Heart left ventricle (tissue), 16 donors: ENCODE results near the gene CLDN6. TPM values are rescaled to one million over a fixed set of nuclear protein-coding genes. Genes with fewer than 3 reads are reported as not detected.

Source experiments
- ATAC-seq, 4 donors: fragments of 200-7000 bp; cut with Tn5 transposase; one replicate each; pipeline ENCODE4 v1.9.1; 2020 to 2022; ENCODE audit warnings: moderate library complexity in 4 of 4, mild to moderate bottlenecking in 3 of 4, moderate number of reproducible peaks in 1 of 4
- DNase-seq, 5 donors: peaks; one replicate each; pipeline ENCODE4 v3.0.0-alpha.2; 2020
- H3K27ac ChIP-seq, 12 donors: fragments of 200-600 bp; sonication (generic) in 4 of 12; one replicate each; pipeline versions ENCODE4 v1.5.0 to v1.8.0; 2016 to 2022; ENCODE audit warnings: mild to moderate bottlenecking in 2 of 12
- H3K27me3 ChIP-seq, 9 donors: fragments of 200-600 bp; sonication (generic) in 2 of 9; one replicate each; pipeline versions ENCODE4 v1.5.1 to v1.8.0; 2016 to 2022; ENCODE audit warnings: mild to moderate bottlenecking in 3 of 9
- H3K36me3 ChIP-seq, 9 donors: fragments of 200-600 bp; sonication (generic) in 2 of 9; one replicate each; pipeline versions ENCODE4 v1.5.0 to v1.8.0; 2018 to 2022; ENCODE audit warnings: mild to moderate bottlenecking in 2 of 9
- H3K4me1 ChIP-seq, 12 donors: fragments of 200-600 bp; sonication (generic) in 4 of 12; one replicate each; pipeline versions ENCODE4 v1.5.0 to v1.8.0; 2016 to 2022; ENCODE audit warnings: mild to moderate bottlenecking in 3 of 12
- H3K4me3 ChIP-seq, 12 donors: fragments of 200-600 bp; sonication (generic) in 4 of 12; one replicate each; pipeline versions ENCODE4 v1.5.0 to v1.8.0; 2017 to 2022; ENCODE audit warnings: mild to moderate bottlenecking in 9 of 12, moderate library complexity in 4 of 12
- H3K9me3 ChIP-seq, 12 donors: fragments of 200-600 bp; sonication (generic) in 4 of 12; one replicate each; pipeline versions ENCODE4 v1.5.0 to v1.8.0; 2016 to 2022; ENCODE audit warnings: mild to moderate bottlenecking in 1 of 12
- POLR2A ChIP-seq, 2 donors: fragments of 450-650 bp; IDR thresholded peaks; one replicate each; pipeline ENCODE4 v1.6.1; 2017; ENCODE audit warnings: antibody characterized with exemption in 2 of 2, mild to moderate bottlenecking in 2 of 2, moderate library complexity in 2 of 2
- WGBS, 4 donors: extraction: QIAGEN DNeasy Blood & Tissue Kit in 2 of 4; methylation state at CpG; one replicate each; pipeline versions ENCODE4 v1.1.5 to v1.1.7; 2013 to 2018; 5-methylcytosine and 5-hydroxymethylcytosine counted together
- intact Hi-C, 10 donors: fragments of 100-400 bp; cut with DNase I; formaldehyde crosslinking; loops; one replicate each; pipeline versions ENCODE4 v1.11.1 to v1.14.2; 2022
- polyA plus RNA-seq, 2 donors: library from polyadenylated mRNA; stranded (reverse); fragments of 200-250 nt; gene quantifications; one replicate each; pipeline ENCODE4 v1.2.3, GENCODE V29; 2013
- total RNA-seq, 9 donors: library from RNA; depleted of rRNA in 2 of 9; stranded (reverse); fragments of >200 nt in 2 of 9; fragmentation: NEBNext Ultra II Directional in 3 of 9; extraction: Animal tissue kit (Norgen Biotek cat#: 25700) in 3 of 9; gene quantifications; one replicate each; pipeline versions ENCODE4 v1.1.0 to v1.2.4, GENCODE V29; 2016 to 2023
- TF ChIP-seq, protein P1 (sequence below), 12 donors: fragments of 200-600 bp; sonication (generic) in 4 of 12; IDR thresholded peaks; one replicate each; pipeline versions ENCODE4 v1.5.0 to v1.8.0; 2018 to 2022; ENCODE audit warnings: antibody characterized with exemption in 12 of 12, mild to moderate bottlenecking in 5 of 12
- donor health status: ischemic (EF 13 %, LVEDD 7.1; RV severe dilation, severe dysfunction).
- donor health status: healthy with polysubstance abuse.
- donor health status: DM: no; HTN: yes; CAD: no.
- donor health status: DM: no; HTN: no; CAD: no.
- donor health status: ischemic (EF 25% LVEDD 6.9; RV normal size, moderate dysfunction).
- donor health status: ischemic (EF 25% LVEDD 5.7; RV mildly dilated, moderate dysfunction).
- donor health status: healthy.
- donor health status: DM: yes; HTN: yes; CAD: no.
- donor health status: ischemic (EF 35%, LVEDD 5.7; RV mildly dilated, moderate dysfunction).
- donor health status: nonischemic (EF 11% LVEDD 7.7; RV severe dilation, severe dysfunction).
- donor health status: DM: yes; HTN: yes; CAD: no.
- donor health status: PGD.
- donor health status: ischemic (EF 29% LVEDD 5.4; RV normal size, mild dysfunction).
- donor health status: nonischemic (EF 23%, LVEDD 6.1; RV moderate dilation, normal function).

CLDN6 gene
- total and polyA plus RNA-seq, 11 donors = 0.04 TPM; not detected in 10

DNA sequence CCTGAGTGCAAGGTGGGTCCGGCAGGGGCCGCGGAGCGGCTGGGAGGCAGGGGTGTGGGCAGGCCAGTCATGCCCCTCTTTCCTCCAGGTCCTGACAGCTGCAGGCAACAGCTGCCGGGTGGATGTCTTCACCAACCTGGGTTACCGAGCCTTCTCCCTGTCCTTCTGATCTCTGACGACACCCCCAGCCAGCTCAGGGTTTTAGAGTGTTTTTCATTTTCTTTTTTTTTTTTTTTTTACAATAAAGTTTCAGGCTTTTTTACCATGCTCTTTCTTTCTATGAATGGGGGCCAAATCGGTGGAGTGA, 9.5 kb upstream of the CLDN6 start:
- Histone ChIP-seq H3K9me3 (no peaks in the 10 kb centered on the region), H3K27ac (no peak overlapping the region), H3K4me3 (no peak overlapping the region), H3K36me3 (peaks cover 0 to 23% (median 19%) of the 10 kb centered on the region in 9 donors), H3K27me3 (peaks cover 4 to 41% (median 26%) of the 10 kb centered on the region in 9 donors), H3K4me1 (peaks cover 4 to 55% (median 30%) of the 10 kb centered on the region in 12 donors)
- ATAC-seq = no peak
- 93 to 94% (median 94%) methylated on average over 8 of the region's 8 CpGs for WGBS, 4 donors
- TF ChIP-seq, protein P1, sequence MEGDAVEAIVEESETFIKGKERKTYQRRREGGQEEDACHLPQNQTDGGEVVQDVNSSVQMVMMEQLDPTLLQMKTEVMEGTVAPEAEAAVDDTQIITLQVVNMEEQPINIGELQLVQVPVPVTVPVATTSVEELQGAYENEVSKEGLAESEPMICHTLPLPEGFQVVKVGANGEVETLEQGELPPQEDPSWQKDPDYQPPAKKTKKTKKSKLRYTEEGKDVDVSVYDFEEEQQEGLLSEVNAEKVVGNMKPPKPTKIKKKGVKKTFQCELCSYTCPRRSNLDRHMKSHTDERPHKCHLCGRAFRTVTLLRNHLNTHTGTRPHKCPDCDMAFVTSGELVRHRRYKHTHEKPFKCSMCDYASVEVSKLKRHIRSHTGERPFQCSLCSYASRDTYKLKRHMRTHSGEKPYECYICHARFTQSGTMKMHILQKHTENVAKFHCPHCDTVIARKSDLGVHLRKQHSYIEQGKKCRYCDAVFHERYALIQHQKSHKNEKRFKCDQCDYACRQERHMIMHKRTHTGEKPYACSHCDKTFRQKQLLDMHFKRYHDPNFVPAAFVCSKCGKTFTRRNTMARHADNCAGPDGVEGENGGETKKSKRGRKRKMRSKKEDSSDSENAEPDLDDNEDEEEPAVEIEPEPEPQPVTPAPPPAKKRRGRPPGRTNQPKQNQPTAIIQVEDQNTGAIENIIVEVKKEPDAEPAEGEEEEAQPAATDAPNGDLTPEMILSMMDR (IDR thresholded peaks at IDR 0.05) = no peak
- TF ChIP-seq POLR2A (IDR thresholded peaks at IDR 0.05) = no peak
- DNase-seq = no peak
- intact Hi-C loops = no loop called here

DNA sequence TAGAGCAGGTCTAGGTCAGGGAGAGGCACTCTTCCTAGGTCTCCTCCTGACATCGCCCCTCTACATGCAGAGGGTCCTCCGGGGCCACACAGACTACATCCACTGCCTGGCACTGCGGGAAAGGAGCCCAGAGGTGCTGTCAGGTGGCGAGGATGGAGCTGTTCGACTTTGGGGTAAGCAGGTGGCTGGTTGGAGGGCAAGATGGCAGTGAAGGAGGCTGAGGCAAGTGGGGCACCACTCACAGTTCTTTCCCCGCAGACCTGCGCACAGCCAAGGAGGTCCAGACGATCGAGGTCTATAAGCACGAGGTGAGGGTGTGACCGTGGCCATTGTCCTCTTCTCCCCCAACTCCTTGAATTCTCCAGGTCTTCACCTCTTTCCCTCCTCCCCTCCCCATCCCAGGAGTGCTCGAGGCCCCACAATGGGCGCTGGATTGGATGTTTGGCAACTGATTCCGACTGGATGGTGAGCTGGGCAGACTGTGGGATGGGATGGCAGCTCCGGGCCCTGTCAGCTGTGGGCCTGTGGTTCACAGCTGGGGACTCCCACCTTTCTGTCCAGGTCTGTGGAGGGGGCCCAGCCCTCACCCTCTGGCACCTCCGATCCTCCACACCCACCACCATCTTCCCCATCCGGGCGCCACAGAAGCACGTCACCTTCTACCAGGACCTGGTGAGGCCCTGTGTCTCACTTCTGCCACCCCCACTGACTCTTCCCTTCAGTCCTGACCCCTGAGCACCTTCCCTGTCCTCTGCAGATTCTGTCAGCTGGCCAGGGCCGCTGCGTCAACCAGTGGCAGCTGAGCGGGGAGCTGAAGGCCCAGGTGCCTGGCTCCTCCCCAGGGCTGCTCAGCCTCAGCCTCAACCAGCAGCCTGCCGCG, 8.9 kb upstream of the CLDN6 start:
- Histone ChIP-seq H3K27me3 (peaks cover 4 to 35% (median 26%) of the 10 kb centered on the region in 9 donors), H3K27ac (no peak overlapping the region), H3K4me1 (peaks cover 10 to 60% (median 36%) of the 10 kb centered on the region in 12 donors), H3K4me3 (no peak overlapping the region), H3K36me3 (peaks cover 0 to 23% (median 19%) of the 10 kb centered on the region in 9 donors), H3K9me3 (no peaks in the 10 kb centered on the region)
- TF ChIP-seq, protein P1 (IDR thresholded peaks at IDR 0.05) = no peak
- no peak for TF ChIP-seq POLR2A (IDR thresholded peaks at IDR 0.05)
- peak in 1 of 5 donors; percentile 23 for DNase-seq
- intact Hi-C loops = no loop called here
- ATAC-seq = no peak
- WGBS, 4 donors = 93 to 96% (median 95%) methylated on average over 22 to 24 of the region's 24 CpGs

DNA sequence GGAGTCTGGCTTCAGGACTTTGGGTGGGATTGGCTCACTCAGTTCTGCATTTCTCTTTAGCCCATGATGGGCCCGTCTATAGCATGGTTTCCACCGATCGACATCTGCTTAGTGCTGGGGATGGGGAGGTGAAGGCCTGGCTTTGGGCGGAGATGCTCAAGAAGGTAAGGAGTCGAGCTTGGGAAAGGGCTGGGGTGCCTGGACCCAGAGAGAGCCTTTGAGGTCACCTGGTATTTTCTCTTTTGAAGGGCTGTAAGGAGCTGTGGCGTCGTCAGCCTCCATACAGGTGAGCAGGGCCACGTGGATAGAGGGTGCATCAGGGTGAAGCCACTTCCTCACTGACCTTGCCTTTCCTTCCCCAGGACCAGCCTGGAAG, 8.0 kb upstream of the CLDN6 start:
- H3K27ac ChIP-seq = no peak overlapping the region
- no peaks in the 10 kb centered on the region for H3K9me3 ChIP-seq
- ATAC-seq = no peak
- H3K4me1 ChIP-seq = peaks cover 13 to 64% (median 42%) of the 10 kb centered on the region in 12 donors
- peaks cover 0 to 23% (median 19%) of the 10 kb centered on the region in 9 donors for H3K36me3 ChIP-seq
- DNase-seq = peak in 1 of 5 donors; percentile 20
- TF ChIP-seq, protein P1 (IDR thresholded peaks at IDR 0.05) = no peak
- no peak for TF ChIP-seq POLR2A (IDR thresholded peaks at IDR 0.05)
- intact Hi-C loops = no loop called here
- H3K4me3 ChIP-seq = no peak overlapping the region
- H3K27me3 ChIP-seq = peaks cover 4 to 27% (median 20%) of the 10 kb centered on the region in 9 donors
- WGBS, 4 donors = 94 to 97% (median 96%) methylated on average over 8 of the region's 8 CpGs
